Esophagus muscularis mucosa (tissue), 4 donors: ENCODE measurements around the gene EAPP. TPM values are rescaled to one million over a fixed set of nuclear protein-coding genes. Genes with fewer than 3 reads are reported as not detected.

Experiments
- DNase-seq: peaks from one replicate; pipeline ENCODE4 v3.0.0-alpha.2; 2017; ENCODE audit errors: extremely low spot score
- H3K27ac ChIP-seq, 4 donors: fragments of 200-600 bp; sonication (generic); replicated peaks in 1 of 4; 1 replicate in 3 of 4; 2 replicates in 1 of 4; pipeline ENCODE4 v1.5.1; 2016 to 2019; ENCODE audit warnings: mild to moderate bottlenecking in 1 of 4
- H3K27me3 ChIP-seq, 4 donors: fragments of 200-600 bp; sonication (generic); one replicate each; pipeline versions ENCODE4 v1.5.1 to v1.6.0; 2016 to 2019
- H3K36me3 ChIP-seq, 4 donors: fragments of 200-600 bp; sonication (generic); one replicate each; pipeline ENCODE4 v1.5.1; 2016 to 2019
- H3K4me1 ChIP-seq, 4 donors: fragments of 200-600 bp; sonication (generic); one replicate each; pipeline ENCODE4 v1.5.1; 2016 to 2019
- H3K4me3 ChIP-seq, 4 donors: fragments of 200-600 bp; sonication (generic); 1 replicate in 2 of 4; 2 replicates in 2 of 4; pipeline ENCODE4 v1.5.1; 2016 to 2019; ENCODE audit warnings: mild to moderate bottlenecking in 4 of 4, moderate library complexity in 1 of 4
- H3K9me3 ChIP-seq, 4 donors: fragments of 200-600 bp; sonication (generic); 1 replicate in 3 of 4; 2 replicates in 1 of 4; pipeline ENCODE4 v1.5.1; 2016 to 2019
- EP300 ChIP-seq: sonication (generic); formaldehyde crosslinking; IDR thresholded peaks from one replicate; pipeline ENCODE4 v1.6.1; 2017; ENCODE audit warnings: antibody characterized with exemption
- POLR2A ChIP-seq: fragments of 450-650 bp; IDR thresholded peaks from one replicate; pipeline ENCODE4 v1.6.1; 2017; ENCODE audit warnings: antibody characterized with exemption, moderate library complexity, mild to moderate bottlenecking, low read depth
- POLR2AphosphoS5 ChIP-seq, 2 donors: sonication (generic); formaldehyde crosslinking; IDR thresholded peaks; one replicate each; pipeline ENCODE4 v1.6.1; 2017; ENCODE audit warnings: antibody characterized with exemption in 2 of 2
- WGBS: methylation state at CpG from one replicate; pipeline ENCODE4 v1.1.5; 2018; 5-methylcytosine and 5-hydroxymethylcytosine counted together
- intact Hi-C: fragments of 100-400 bp; cut with DNase I; formaldehyde crosslinking; loops from one replicate; pipeline ENCODE4 v1.15.1; 2023
- total RNA-seq, 4 donors: library from RNA; depleted of rRNA; stranded (reverse); fragments of >200 nt; gene quantifications; one replicate each; pipeline versions ENCODE4 v1.1.0 to v1.2.1, GENCODE V29; 2016
- TF ChIP-seq, protein P1 (sequence below), 3 experiments: fragments of 200-600 bp in 2 of 3; fragments of 450-650 bp in 1 of 3; sonication (generic) in 2 of 3; IDR thresholded peaks; one replicate each; pipeline ENCODE4 v1.5.1; 2017 to 2019; ENCODE audit warnings: antibody characterized with exemption in 3 of 3, mild to moderate bottlenecking in 2 of 3, moderate library complexity in 1 of 3

The EAPP gene
- total RNA-seq, 4 donors from 2014 or later: 24.1 to 33.8 (median 30.4) TPM

DNA sequence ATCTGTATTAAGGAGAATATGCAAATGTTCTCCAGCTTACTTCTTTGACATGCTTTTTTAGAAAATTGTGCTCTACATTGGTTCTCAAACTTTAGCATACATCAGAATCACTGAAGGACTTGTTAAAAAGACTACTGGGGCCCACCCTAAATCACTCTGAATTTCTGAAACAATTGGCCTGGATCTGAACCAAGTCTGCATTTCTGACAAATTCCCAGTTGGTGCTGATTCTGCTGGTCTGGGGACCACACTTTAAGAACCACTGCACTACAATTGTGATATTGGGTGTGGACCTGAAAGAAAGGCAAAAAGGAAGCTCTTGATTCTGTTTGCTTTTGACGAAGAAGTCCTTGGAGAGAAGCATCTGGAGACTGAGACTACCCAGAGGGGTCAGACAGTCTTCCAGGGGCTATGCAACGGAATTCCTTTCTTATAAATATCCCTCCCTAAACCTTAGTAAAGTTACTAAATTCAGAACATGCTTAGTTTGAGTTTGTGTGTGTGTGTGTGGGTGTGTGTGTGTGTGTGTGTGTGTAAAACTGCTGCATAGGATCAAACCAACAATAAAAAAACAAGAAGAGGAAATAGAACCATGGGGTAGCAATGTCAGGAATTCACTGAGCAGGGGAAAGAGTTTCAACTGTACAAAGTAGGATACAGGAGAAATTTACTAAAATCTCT, 36.8 kb downstream of the EAPP start:
- intact Hi-C loops: no loop called here
- no peak overlapping the region for H3K27ac ChIP-seq
- no peak overlapping the region for H3K4me3 ChIP-seq
- 57% methylated on average over 2 of the region's 2 CpGs for WGBS
- DNase-seq: no peak
- H3K36me3 ChIP-seq: no peaks in the 10 kb centered on the region
- H3K4me1 ChIP-seq: peaks cover 3 to 12% (median 6%) of the 10 kb centered on the region in 4 donors
- TF ChIP-seq, protein P1, sequence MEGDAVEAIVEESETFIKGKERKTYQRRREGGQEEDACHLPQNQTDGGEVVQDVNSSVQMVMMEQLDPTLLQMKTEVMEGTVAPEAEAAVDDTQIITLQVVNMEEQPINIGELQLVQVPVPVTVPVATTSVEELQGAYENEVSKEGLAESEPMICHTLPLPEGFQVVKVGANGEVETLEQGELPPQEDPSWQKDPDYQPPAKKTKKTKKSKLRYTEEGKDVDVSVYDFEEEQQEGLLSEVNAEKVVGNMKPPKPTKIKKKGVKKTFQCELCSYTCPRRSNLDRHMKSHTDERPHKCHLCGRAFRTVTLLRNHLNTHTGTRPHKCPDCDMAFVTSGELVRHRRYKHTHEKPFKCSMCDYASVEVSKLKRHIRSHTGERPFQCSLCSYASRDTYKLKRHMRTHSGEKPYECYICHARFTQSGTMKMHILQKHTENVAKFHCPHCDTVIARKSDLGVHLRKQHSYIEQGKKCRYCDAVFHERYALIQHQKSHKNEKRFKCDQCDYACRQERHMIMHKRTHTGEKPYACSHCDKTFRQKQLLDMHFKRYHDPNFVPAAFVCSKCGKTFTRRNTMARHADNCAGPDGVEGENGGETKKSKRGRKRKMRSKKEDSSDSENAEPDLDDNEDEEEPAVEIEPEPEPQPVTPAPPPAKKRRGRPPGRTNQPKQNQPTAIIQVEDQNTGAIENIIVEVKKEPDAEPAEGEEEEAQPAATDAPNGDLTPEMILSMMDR (IDR thresholded peaks at IDR 0.05): no peak
- no peak for TF ChIP-seq EP300
- TF ChIP-seq POLR2A: no peak
- TF ChIP-seq POLR2AphosphoS5 (IDR thresholded peaks at IDR 0.05): no peak
- H3K27me3 ChIP-seq: no peaks in the 10 kb centered on the region
- H3K9me3 ChIP-seq: no peaks in the 10 kb centered on the region

DNA sequence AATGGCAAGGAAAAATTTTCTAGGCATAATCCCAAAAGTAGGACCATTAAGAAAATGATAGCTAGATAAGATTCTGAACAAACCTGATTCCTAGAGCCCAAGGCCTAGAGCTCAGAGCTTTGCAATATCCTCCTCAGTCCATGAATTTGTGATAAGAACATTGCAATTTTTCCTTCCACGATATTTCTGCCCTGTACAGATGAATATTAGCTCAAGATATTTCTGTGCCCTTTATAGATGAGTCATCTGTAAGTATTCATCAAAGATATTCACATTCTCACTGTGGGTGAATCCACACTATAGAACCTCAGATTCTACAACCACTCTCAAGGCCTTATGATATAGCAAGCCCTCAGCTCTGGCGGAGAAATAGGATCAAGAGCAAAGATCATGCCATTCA, 37.5 kb downstream of the EAPP start:
- WGBS: 85% methylated on average over 2 of the region's 2 CpGs
- peaks cover 6 to 19% (median 12%) of the 10 kb centered on the region in 4 donors for H3K4me1 ChIP-seq

GRCh38 chr14:34501004-34501580, 38.4 kb downstream of the EAPP start:
- intact Hi-C loops: no loop called here
- DNase-seq: no peak
- 89% methylated on average over 5 of the region's 5 CpGs for WGBS
- Histone ChIP-seq H3K36me3 (no peaks in the 10 kb centered on the region), H3K9me3 (no peaks in the 10 kb centered on the region), H3K4me3 (no peak overlapping the region), H3K4me1 (peaks cover 6 to 24% (median 20%) of the 10 kb centered on the region in 4 donors), H3K27ac (no peak overlapping the region), H3K27me3 (no peaks in the 10 kb centered on the region)
- TF ChIP-seq EP300: no peak
- no peak for TF ChIP-seq POLR2AphosphoS5 (IDR thresholded peaks at IDR 0.05)
- TF ChIP-seq, protein P1 (IDR thresholded peaks at IDR 0.05): no peak
- TF ChIP-seq POLR2A: no peak

More for the DNA sequence above, 37.5 kb downstream of the EAPP start:
- DNase-seq: no peak
- H3K9me3 ChIP-seq: no peaks in the 10 kb centered on the region
- no peak overlapping the region for H3K27ac ChIP-seq
- intact Hi-C loops: no loop called here
- H3K27me3 ChIP-seq: no peaks in the 10 kb centered on the region
- H3K36me3 ChIP-seq: no peaks in the 10 kb centered on the region
- no peak overlapping the region for H3K4me3 ChIP-seq
- TF ChIP-seq, protein P1 (IDR thresholded peaks at IDR 0.05): no peak
- TF ChIP-seq POLR2A (no peak), EP300 (no peak), POLR2AphosphoS5 (IDR thresholded peaks at IDR 0.05) (no peak)

GRCh38 chr14:34498684-34499412, 40.7 kb downstream of the EAPP start:
- TF ChIP-seq, protein P1 (IDR thresholded peaks at IDR 0.05): peak in 2 of 3 experiments; percentile 22 to 34
- TF ChIP-seq EP300 (no peak), POLR2A (no peak), POLR2AphosphoS5 (IDR thresholded peaks at IDR 0.05) (no peak)
- H3K36me3 ChIP-seq: no peaks in the 10 kb centered on the region
- H3K27me3 ChIP-seq: no peaks in the 10 kb centered on the region
- intact Hi-C loops: loop anchor here (10.0 kb wide), 1 partner anchor 134 kb away; no protein-coding TSS in a partner anchor
- H3K9me3 ChIP-seq: no peaks in the 10 kb centered on the region
- peak overlapping the region in 1 of 4 donors; percentile 85 for H3K27ac ChIP-seq
- WGBS: 91% methylated on average over 6 of the region's 6 CpGs
- no peak overlapping the region for H3K4me3 ChIP-seq
- DNase-seq: no peak
- peaks cover 6 to 24% (median 21%) of the 10 kb centered on the region in 4 donors for H3K4me1 ChIP-seq
